SW 1271 (cell line): ENCODE results near the gene FOXP1.

Experiments used
- DNase-seq, 2 experiments: peaks; one replicate each; lab custom pipeline; 2025; lab: John Stamatoyannopoulos, UW

Gene FOXP1

DNA sequence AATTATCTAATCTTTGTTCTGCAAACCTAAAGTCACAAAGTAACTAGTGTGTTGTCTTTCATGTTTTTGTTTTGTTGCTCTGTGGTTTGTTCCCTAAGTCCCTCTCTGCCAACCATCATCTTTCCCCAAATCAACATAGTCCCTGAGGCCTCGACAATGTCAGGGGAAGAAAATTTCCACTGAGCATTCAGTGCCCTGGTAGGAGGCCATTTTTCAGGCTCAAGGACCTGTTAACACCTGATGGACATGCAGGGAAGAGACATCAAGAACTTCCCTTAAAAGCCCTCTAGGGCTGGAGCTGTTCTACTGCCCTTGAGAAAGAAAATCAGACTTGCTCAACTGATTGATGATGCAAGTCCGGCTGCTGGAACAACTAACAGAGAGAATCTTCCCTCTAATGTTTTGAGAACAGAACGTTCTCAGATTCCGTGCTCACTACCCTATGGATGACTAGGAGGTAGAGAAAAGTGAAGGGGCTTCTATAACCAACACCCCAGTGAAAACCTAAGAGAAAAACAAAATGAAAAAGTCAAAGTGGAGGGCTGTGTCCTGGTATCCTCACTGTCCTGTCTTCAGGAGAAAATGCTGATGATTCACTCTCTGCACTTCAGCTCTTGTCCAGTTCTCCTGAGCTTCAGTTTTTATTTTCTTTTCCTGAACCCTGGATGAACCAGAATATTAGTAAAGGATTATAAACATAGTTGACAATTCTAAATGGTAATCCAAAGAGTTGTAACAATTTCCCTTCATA lies 373.1 kb downstream of the FOXP1 start:
- no peak for DNase-seq

DNA sequence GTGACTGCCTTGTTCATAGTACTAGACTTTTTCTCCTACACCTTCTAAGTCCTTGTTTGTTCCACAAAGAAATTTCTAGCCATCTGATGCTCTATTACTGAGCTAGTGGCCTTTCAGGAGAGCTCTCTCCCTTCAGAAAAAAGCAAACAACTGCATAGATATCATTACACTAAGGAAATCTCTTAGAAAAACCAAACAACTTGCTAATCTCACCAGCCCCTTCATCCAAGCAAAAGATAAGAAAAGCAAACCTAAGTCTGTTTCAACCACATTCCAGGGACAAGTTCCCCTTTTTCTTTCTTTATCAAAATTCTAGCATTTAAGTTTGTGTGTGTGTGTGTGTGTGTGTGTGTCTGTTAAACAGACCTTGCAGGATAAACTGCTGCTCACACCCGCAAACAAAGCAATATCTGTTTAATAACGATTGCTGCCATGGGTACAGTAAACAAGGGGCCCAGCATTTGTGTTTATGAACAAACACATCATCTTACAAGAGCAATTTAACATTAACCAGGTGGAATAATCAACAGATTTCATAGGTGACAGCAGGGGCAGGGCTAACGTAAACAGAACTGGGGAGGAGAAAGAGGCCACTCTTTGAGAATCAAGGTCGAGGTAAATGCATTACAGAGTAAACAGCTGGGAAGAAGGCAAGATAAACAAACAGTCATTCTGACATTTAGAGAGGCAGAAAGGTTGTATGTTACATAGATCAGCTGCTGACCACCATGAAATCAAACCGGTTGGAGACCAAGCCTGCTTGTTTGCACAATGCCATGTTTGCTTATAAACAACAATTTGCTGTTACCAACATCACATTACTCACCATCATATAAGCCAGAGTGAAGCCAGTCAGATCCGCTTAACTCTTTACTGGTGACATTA lies 375.1 kb downstream of the FOXP1 start:
- DNase-seq = no peak

DNA sequence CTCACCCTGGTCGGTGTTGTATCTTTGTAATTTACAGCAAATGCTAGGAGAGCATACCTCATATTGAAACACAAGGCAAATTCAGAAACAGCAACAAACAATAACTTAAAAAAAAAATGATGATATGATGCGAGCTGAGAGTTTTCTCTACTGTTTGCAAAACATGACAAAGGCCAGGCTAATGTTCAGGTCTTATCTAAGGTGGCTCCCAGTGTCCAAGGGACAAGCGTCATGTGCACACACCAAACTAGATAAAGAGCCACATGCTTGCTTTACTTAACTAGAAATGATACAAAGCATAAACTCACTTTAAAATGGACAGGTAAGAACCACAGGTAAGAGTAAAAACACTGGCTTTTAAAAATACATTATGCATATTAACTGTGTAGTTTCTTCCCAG lies 375.9 kb downstream of the FOXP1 start:
- no peak for DNase-seq

DNA sequence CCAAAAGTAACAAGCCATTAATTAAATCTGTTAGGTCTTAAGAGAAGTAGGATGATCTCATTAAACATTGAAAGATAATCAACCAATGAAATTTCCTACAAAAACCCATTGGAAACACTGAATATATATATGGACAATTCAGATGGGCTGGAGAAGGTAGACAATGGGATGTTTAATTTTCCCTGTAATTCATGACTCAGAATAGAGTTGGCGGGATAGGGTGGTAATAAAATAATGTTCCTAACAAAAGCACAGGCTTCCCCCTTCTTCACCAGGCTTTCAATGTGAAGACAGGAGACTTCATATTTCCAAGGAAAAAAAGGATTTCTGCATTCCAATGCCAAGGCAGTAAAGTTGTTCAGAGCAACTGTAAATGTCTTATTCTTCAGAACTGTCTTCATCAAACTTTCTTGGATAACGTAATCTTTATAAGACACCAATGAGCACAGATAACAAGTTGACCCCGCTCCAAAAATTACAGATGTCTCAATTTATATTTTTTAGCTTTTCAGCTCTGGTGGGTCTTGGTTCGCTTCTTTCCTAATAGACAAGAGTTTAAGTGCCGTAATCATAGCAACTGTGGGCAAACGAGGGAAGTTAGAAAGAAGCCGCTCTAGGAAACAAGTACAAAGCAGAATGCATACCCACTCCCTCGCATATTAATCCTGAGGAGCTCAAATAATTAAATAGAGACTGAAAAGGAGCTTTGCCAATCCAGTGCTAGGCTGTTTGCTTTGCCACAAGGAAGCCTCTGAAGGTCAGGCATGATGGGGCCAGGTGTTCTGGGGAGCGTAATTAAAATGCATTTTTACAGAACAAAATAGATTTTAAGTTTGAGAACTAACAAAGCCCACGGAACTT lies 377.0 kb downstream of the FOXP1 start:
- DNase-seq = no peak

DNA sequence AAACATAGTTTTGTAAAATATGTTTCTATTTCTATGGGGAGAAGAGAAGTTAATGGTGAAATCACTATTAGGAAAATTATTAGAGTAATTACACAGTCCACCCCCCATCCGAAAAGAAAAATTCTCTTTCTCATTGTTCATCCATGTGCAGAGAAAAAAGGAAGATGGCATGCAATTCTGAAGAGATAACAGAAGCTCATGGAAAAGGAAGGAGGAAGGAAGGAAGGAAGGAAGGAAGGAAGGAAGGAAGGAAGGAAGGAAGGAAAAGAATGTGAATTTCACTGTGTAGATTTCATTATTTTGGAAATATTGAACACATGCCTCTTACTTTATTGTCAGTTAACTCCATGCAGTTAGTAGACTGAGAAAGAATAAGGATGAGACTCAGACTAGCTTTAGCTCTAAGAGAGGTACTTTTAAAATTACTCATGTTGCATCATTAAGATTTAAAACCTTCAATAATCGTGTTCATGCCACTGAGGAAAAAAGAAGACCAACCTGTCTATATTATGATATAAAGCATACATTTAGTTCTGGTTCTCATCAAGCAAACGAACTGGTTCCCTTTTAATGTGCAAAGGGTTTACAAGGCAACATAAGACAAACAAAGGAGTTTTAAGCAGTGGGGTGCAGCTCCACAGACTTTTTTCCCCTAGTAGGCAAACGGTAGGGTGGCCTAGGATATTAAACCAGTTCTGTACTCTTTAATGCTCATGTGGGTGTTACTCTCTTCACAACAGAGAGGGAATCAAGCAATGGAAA lies 379.6 kb downstream of the FOXP1 start:
- DNase-seq = no peak

DNA sequence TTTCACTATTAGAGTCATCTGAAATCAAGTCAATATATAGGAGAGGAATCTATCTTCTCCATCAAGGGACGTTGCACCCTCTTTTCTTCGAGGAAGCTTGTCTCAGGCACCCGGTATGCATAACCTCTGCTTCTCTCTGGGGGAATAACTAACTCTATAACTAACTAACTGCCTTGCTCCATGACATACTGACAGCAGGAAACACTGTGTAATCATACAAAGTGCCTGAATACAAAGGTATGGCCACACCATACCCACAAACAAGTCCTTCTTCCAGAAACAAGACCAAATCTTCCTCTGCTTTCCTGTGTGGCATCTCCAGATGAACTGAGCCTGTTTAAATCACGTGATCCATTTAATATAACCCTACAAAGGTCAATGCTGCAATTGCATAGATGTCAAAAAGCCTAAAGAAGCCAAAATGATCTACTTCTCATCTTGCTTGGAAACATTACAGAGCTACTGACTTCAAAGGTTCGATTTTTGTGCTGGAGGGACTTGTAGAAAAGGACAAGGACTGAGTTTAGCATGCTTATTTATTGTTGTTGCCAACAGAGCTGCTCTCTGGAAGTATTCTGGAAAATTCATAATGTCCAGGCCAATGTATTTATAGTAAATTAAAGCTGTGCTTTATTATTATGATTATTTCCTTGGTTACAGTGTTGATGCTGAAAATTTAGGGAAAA lies 380.5 kb downstream of the FOXP1 start:
- DNase-seq = no peak

DNA sequence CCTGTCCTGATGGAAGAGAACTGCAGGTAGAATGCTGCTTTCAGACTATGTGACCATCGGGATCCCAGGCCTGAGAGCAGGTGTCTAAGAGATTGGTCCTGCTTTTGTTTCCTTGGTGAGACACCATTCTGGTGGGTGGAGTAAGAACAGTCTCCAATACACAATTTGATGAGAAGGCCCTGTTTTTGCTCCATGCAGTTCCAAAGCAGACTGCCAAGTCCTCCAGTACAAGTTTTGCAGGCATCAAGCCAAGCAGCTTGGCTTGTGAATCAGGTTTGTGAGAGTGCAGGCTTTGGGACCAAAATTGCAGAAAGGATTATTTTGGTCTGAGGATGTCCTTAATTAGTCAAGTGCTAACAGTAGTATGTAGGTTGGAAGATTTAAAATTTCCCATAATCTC lies 381.6 kb downstream of the FOXP1 start:
- DNase-seq = no peak

DNA sequence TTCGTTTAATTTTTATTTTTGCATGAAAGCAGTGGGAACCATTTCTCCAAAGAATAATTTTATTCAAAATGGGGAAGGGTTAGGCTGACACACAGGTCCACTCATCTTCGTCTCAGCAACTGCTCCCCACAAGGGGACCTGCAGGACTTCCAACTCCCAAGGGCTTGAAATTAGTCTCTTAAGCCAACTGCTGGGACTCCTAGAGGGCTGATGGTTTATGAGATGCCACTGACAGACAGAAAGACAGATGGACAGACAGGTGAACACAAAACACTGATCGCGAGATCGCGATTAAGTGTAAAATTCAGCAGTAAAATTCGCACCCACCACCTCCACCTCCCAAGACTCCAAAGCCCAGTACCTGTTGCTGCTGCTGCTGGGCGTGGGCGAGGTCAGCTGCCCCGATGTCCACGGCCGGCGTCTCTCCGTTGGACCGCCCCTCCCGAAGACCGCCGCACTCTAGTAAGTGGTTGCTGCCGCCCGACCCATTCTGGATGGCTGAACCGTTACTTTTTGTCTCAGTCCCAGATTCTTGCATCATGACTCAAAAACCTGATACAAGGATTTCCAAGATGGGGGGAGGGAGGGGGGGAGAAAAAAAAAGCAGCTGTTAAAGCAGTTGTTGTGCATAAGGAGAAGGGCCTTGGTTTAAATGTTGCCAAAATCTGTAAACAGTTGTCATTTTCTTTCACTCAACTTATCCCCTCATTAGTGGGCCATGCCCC lies 385.5 kb downstream of the FOXP1 start:
- no peak for DNase-seq

DNA sequence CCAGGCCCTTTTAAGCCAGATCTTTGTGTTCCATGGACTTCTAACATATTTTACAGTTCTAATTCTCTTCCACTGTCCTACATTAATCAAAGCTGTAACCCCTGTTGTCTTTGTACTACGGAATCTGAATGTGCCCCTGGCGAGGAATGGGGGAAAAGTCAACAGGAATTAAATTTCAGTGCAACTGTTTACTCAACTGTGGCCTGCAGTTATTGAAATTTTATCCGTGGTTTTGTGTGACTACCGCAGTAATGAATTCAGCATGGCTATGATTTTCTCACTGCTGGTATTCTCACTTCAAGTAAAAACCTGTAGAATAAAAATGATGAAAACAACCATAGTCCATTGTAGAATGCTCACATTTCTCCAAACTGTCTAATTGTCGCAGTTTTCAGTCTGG lies 388.0 kb downstream of the FOXP1 start:
- no peak for DNase-seq

DNA sequence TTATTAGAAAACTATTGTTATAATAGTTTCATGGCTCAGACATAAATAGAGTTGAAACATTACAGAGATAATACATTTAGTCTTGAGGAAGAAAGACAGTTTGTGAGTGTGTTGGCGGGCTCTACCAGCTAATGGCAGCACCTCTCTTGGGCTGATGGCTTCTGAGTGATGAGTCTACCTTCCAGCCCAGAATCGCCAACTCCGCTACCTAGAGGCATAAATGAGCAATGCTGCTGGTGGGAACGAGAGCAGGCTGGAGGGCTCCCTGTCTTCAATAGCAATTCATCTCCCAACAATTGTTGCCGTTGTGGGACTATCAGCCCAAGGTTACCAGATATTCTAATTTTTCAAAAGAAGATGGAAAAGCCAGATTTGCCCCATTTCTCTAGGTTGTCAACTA lies 388.7 kb downstream of the FOXP1 start:
- no peak for DNase-seq

DNA sequence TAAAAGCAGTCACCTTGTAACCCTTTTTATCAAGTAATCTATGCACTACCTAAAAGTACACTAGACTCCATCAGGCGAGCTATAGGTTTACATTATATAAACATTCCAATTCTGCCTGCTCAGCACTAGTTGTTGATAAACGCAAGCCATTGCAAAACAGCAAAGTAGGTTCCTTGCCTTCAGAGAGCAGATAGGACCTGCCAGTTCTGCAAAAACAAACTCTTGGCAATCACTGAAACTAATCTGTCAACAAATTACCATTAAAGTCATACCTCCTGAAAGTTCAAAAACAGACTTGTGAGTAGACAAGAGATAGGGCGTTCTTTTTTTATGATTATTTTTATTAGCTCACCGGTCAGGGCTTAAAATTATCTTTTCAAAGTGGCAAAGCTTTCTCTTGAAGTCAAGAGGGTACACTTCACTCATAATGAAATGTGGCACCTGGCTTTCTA lies 392.5 kb downstream of the FOXP1 start:
- no peak for DNase-seq

DNA sequence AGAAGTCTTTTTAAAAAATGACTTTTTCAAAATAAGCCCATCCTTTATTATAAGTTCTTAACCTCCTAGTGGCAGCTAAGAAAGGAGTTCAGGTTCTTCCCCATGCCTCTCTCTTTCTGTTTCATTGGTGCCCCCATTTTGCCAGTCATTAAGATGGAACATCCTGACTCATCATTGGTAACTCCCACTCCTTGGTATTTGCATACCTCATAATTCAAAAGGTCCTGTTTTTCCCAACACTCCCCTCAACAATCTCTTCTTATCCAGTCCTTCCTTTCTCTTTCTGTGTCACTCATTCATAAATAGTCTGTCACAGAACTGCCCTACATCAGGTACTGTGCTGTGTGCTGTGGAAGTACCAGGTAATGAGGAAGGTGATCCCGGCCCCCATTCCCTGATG lies 394.0 kb downstream of the FOXP1 start:
- no peak for DNase-seq

DNA sequence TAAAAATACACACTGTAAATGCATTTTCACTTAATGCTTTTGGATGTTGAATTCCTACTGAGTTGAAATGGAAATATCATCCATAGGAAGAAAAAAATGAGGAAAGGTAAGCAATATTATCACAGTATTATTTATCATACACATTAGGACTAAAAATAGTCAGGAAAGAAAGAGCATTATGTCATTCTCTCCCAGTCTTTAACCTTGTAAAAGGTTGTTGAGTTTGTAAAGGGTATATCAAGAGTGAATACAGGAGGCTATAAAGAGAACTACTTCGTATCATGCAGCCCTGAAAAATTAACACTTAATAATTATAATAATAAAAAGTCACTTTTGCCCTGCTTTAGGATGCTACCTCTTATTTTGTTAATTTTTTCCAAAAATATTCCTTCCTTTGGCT lies 395.8 kb downstream of the FOXP1 start:
- no peak for DNase-seq

DNA sequence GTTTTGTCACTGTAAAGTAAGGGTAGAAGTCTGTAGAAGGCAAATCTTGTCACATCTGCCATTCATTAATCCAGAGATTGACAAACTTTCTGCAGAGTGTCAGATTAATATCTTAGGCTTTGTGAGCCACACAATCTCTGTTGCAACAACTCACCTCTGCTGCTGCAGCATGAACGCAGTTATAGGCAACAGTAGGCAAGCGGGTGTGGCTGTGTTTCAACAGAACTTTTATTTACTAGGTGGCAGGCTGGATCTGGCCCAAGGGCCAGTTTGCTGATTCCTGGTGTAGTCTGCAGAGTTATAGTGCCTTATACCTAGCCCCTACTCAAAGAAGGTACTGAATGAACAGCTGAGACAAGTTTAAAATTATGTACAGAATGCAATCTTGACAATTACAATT lies 396.7 kb downstream of the FOXP1 start:
- no peak for DNase-seq

DNA sequence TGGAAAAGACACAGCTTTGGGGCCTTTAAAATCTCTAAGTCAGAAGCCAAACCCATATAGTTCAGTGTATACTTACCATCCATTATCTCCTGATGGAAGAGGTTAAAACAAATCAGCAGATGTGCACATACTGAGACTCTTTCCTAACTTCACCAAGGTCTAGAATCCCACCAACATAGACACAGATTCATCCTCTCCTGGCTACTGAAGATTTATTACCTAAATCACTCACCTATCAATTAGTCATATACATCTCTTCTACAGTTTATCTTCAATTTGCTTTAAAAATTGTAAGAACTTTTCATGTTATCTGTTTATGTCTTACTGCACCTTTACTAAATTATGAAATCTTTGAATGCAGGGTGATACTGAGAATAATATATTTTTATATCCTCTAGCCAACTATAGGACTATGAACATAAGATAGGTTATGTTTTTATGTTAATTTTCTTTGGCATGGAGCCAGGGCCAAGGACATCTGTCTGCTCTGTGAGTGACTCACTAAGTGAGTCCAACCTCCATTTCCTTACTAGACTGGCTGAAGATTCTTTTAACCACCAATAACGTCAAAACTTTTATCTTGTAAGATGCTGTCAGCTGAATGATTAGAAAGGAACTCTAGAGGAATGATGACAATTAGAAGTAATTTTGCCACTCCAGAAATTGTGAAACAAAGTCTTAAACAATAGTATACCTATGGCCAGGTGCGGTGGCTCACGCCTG lies 397.6 kb downstream of the FOXP1 start:
- peak in 1 of 2 experiments; percentile 0 for DNase-seq

DNA sequence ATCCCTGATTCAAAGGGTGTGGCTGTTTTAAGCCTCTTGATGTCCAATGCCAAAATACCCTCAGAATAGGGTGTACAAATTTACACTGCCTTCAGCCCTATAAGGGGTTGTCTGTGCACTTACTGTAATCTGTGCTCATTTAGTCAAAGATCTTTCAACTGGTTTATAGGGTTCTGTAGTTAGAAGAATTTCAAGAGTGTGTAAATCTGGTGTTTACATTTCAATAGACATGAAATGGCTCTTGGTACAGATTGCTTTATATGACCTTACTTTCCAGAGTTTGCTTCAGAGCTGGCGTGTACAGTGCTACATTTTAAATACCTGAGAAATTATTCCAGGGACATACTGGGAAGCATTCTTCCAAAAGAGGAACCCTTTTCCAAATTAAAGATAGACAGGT lies 399.3 kb downstream of the FOXP1 start:
- no peak for DNase-seq

DNA sequence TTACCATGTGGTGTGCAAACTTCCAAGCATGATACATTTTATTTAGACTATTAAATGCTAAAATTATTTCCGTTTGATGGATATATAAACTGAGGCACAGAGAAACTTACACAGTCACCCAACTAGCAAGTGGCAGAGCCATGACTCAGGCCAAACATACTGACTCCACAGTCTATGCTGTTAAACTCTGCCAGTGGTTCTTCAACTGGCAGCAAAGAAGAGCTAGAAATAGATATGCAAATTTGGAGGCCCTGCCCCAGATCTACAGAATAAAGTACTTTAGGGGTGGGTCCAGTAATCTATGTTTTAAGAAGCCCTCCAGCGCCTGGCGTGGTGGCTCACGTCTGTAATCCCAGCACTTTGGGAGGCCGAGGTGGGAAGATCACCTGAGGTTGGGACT lies 400.0 kb downstream of the FOXP1 start:
- no peak for DNase-seq

DNA sequence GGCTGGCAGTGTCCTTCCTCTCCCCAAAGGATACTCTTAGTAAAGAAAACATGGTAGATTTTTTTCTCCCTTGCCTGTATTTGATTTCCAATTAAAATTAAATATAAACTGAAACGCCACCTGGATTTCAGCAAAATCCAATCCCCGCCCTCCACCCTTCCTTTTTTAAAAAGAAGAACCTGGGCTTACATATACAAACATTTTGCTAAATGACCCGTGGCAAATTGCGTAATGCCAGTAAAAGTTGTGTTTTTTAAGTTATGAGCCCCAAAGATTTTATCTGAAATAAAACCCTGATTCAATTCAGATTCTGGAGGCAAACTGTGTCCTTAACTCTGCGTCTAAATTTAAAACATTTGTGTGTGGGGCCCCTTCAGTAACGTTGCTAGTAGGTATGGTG lies 403.0 kb downstream of the FOXP1 start:
- DNase-seq = no peak

DNA sequence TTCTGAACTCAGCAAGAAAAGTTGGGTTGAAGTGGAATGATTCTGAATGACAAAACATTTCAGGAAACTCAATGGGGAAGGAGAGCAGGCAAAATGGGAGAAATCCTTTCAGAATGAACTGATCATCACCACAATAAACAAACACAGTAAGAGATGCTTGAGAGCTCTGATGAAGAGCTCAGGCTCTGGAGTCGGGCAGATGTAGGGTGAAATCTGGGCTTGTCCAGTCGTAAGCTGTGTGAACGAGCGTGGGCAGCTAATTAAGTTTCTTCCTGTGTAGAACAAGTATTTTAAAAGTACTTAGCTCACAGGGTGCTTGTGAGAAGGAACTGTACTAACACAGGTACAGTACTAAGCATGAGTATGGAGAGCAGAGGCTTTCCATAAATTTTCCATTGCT lies 406.2 kb downstream of the FOXP1 start:
- DNase-seq = no peak

DNA sequence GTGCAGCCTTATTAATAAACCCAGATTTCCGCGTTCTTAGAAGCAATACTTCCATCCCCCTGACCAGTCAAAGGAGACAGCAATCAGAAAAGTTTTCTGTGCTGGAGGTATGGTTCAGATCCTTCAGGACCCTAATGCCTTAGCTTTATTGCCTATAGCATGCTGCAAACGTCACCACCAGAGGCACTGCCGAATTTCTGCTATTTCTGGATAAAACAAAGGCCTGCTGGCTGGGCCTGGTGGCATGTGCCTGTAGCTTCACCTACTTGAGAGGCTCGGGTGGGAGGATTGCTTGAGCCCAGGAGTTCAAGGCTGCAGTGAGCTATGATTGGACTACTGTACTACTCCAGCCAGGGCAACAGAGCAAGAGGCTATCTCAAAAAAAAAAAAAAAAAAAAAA lies 407.2 kb downstream of the FOXP1 start:
- DNase-seq = no peak
